Hepatocyte (in vitro differentiated cells): ENCODE data around the gene MAGI2.

Experiments used
- CTCF ChIP-seq: fragments of 200-600 bp; sonication (generic); IDR thresholded peaks from 2 replicates; pipeline ENCODE4 v1.5.1; 2016; ENCODE audit warnings: antibody characterized with exemption, mild to moderate bottlenecking; ENCODE audit not compliant: poor library complexity
- EZH2 ChIP-seq: fragments of 200-600 bp; sonication (generic); IDR thresholded peaks from 2 replicates; pipeline ENCODE4 v1.6.1; 2016; ENCODE audit warnings: antibody characterized with exemption, mild to moderate bottlenecking, borderline replicate concordance
- EZH2phosphoT487 ChIP-seq: fragments of 200-600 bp; sonication (generic); IDR thresholded peaks from one replicate; pipeline ENCODE4 v1.6.1; 2018; ENCODE audit warnings: antibody characterized with exemption, mild to moderate bottlenecking, low read depth, moderate library complexity; ENCODE audit not compliant: unreplicated experiment, severe bottlenecking

GRCh38 chr7:78497728-78498427 is 955.6 kb downstream of the MAGI2 start:
- TF ChIP-seq EZH2phosphoT487 (no peak), CTCF (no peak), EZH2 (no peak)
